NT2/D1 (cell line): Measurements from ENCODE around the gene FBXO17.
"Not testable (repeated sequence)": the region's sequence is repeated elsewhere in the genome, so short reads cannot be mapped to it uniquely, and the experiment has no call there.

Experiments used
- DNase-seq: peaks from one replicate; pipeline ENCODE4 v3.0.0-alpha.2; 2011; ENCODE audit warnings: low read depth, low spot score
- H3K27me3 ChIP-seq: 2 replicates; pipeline ENCODE4 v1.6.0; 2011; ENCODE audit warnings: mild to moderate bottlenecking; ENCODE audit not compliant: insufficient read length, insufficient read depth
- H3K36me3 ChIP-seq: 2 replicates; pipeline ENCODE4 v1.6.1; 2011; ENCODE audit warnings: mild to moderate bottlenecking, low read length, mixed read lengths; ENCODE audit not compliant: insufficient read depth, insufficient read length
- H3K4me1 ChIP-seq: 2 replicates; pipeline ENCODE4 v1.5.1; 2011; ENCODE audit not compliant: insufficient read depth, insufficient read length
- H3K4me3 ChIP-seq: 2 replicates; pipeline ENCODE4 v1.5.1; 2011; ENCODE audit warnings: low read depth; ENCODE audit not compliant: insufficient read length
- H3K9ac ChIP-seq: 2 replicates; pipeline ENCODE4 v1.6.0; 2011; ENCODE audit warnings: low read depth; ENCODE audit not compliant: insufficient read length
- H3K9me3 ChIP-seq: 2 replicates; pipeline ENCODE4 v1.5.1; 2011; ENCODE audit warnings: mild to moderate bottlenecking, low read length; ENCODE audit not compliant: insufficient read depth
- SUZ12 ChIP-seq: IDR thresholded peaks from 2 replicates; pipeline ENCODE4 v1.6.1; 2011; ENCODE audit not compliant: insufficient read length, insufficient read depth; ENCODE audit errors: extremely low read depth
- YY1 ChIP-seq: IDR thresholded peaks from 2 replicates; pipeline ENCODE4 v1.6.1; 2011; ENCODE audit not compliant: insufficient read length, insufficient read depth
- ZNF274 ChIP-seq: IDR thresholded peaks from 2 replicates; pipeline ENCODE4 v1.6.1; 2011; ENCODE audit warnings: mild to moderate bottlenecking, low read depth, low read length

FBXO17 gene

DNA sequence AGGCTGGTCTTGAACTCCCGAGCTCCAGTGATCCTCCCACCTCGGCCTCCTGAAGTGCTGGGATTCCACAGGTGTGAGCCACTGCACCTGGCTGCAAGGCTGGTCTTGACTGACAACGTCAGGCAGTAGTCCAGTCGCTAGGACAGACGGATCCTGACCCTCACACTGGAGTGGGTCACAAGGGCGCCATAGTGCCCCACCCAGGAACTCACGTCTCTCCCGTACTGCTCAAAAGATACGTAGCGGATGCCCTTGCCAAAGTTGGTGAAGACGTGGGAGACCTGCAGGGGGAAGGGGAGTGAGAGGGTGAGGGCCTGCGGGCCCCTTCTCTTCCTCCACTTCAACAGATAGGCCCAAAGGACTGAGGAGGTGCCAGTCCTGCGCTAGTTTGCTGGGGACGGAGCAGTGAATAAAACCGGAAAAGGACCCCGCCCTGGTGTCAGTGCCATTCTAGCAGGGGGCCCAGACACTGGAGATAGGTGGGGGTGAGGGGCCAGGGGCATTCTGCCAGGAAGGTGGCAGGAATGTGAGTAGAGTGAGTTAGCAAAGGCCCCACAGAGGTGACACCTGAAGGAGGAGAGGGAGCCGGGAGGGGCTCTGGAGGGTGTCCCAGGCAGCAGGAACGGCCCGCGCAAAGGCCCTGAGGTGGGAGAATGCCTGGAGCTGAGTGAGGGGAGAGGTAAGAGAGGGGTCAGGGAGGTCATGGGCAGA, 32.9 kb downstream of the FBXO17 start:
- TF ChIP-seq ZNF274 (no peak), YY1 (no peak), SUZ12 (no peak)
- no peaks in the 10 kb centered on the region; the same call in 1 of the 2 replicates for H3K9me3 ChIP-seq
- no peaks in the 10 kb centered on the region for H3K27me3 ChIP-seq
- H3K9ac ChIP-seq = no peak overlapping the region
- H3K36me3 ChIP-seq = peaks cover 39% of the 10 kb centered on the region
- no peak for DNase-seq
- no peaks in the 10 kb centered on the region for H3K4me1 ChIP-seq
- H3K4me3 ChIP-seq = no peak overlapping the region

DNA sequence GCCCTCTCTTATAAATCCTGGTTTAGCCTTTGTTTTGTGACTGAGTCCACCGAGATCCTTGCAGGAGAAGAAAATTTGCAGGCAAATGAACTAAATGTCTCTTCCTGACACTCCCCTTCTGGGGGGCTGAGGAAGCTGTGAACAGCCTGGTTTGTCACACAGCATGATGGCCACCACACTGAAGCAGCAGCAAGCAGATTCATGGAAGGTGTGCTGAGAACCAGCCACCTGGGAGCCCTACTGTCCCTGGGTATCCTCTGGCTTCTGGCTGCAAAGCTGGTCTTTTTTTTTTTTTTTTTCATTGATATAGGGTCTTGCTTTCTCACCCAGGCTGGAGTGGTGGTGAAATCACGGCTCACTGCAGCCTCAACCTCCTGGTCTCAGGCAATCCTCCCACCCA, 33.6 kb downstream of the FBXO17 start:
- H3K9ac ChIP-seq = no peak overlapping the region
- no peak for TF ChIP-seq YY1
- TF ChIP-seq ZNF274 = no peak
- no peak for TF ChIP-seq SUZ12
- no peak overlapping the region for H3K4me3 ChIP-seq
- H3K27me3 ChIP-seq = no peaks in the 10 kb centered on the region
- H3K4me1 ChIP-seq = no peaks in the 10 kb centered on the region
- peaks cover 34% of the 10 kb centered on the region for H3K36me3 ChIP-seq
- no peak for DNase-seq
- no peaks in the 10 kb centered on the region; the same call in 1 of the 2 replicates for H3K9me3 ChIP-seq

- H3K4me3 ChIP-seq, H3K9ac ChIP-seq, DNase-seq, H3K4me1 ChIP-seq, H3K9me3 ChIP-seq, H3K27me3 ChIP-seq: not testable (repeated sequence)
- H3K36me3 ChIP-seq = peaks cover 29% of the 10 kb centered on the region
Observed at GRCh38 chr19:38941466-38941865, 34.1 kb downstream of the FBXO17 start.

GRCh38 chr19:38939957-38940356, 35.6 kb downstream of the FBXO17 start:
- Histone ChIP-seq H3K4me1 (no peaks in the 10 kb centered on the region), H3K36me3 (peaks cover 17% of the 10 kb centered on the region), H3K4me3 (no peak overlapping the region), H3K9me3 (peaks cover 8% of the 10 kb centered on the region), H3K27me3 (no peaks in the 10 kb centered on the region), H3K9ac (no peak overlapping the region)
- no peak for TF ChIP-seq ZNF274
- TF ChIP-seq SUZ12 = no peak
- no peak for TF ChIP-seq YY1
- no peak for DNase-seq

- no peak for TF ChIP-seq ZNF274
- TF ChIP-seq SUZ12 = no peak
- no peak for TF ChIP-seq YY1
- peaks cover 38% of the 10 kb centered on the region for H3K36me3 ChIP-seq
- H3K27me3 ChIP-seq = no peaks in the 10 kb centered on the region
- H3K4me1 ChIP-seq = peaks cover 4% of the 10 kb centered on the region
- no peak for DNase-seq
- no peak overlapping the region for H3K4me3 ChIP-seq
- no peak overlapping the region for H3K9ac ChIP-seq
- H3K9me3 ChIP-seq = peaks cover 24% of the 10 kb centered on the region
Observed at GRCh38 chr19:38933544-38933943, 42.0 kb downstream of the FBXO17 start.

DNA sequence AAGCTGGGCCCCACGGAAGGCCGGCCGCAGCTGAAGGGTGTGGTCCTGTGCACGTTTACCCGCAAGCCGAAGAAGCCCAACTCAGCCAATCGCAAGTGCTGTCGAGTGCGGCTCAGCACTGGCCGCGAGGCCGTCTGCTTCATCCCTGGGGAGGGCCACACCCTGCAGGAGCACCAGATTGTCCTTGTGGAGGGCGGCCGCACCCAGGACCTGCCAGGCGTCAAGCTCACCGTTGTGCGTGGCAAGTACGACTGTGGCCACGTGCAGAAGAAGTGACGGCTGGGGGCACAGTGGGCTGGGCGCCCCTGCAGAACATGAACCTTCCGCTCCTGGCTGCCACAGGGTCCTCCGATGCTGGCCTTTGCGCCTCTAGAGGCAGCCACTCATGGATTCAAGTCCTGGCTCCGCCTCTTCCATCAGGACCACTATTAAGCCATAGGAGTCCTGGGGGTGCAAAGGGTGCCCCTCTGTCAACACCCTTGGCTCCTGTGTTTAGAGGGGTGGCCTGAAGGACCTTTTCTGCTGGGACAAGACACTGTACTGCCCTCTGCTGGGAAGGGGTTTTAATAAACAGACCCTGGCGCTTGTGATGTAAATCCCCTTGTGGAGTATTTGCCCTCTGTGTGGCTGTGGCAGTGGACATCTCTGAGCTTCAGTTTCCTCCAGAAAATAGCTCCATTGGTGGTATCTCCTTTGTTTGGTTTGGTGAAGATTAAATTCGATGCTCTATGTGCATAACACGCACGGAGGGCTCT, 42.9 kb downstream of the FBXO17 start:
- Histone ChIP-seq H3K36me3 (peaks cover 40% of the 10 kb centered on the region), H3K4me3 (no peak overlapping the region), H3K9me3 (peaks cover 24% of the 10 kb centered on the region), H3K4me1 (peaks cover 4% of the 10 kb centered on the region), H3K27me3 (no peaks in the 10 kb centered on the region), H3K9ac (no peak overlapping the region)
- TF ChIP-seq ZNF274 (no peak), YY1 (no peak)
- peak; percentile 20 for DNase-seq

DNA sequence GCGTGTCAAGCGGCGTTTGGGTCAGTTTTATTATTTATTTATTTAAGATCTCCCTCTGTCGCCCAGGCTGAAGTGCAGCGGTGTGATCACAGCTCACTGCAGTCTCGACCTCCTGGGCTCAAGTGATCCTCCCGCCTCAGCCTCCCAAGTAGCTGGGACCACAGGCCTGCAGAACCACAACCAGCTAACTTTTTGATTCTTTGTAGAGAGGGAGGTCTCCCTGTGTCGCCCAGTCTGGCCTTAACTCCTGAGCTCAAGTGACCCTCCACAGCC, 44.1 kb downstream of the FBXO17 start:
- TF ChIP-seq YY1 (no peak), ZNF274 (no peak), SUZ12 (no peak)
- Histone ChIP-seq H3K4me3 (peak overlapping the region; percentile 94), H3K36me3 (peaks cover 44% of the 10 kb centered on the region), H3K9me3 (peaks cover 24% of the 10 kb centered on the region), H3K4me1 (peaks cover 4% of the 10 kb centered on the region), H3K9ac (peak overlapping the region; percentile 79), H3K27me3 (no peaks in the 10 kb centered on the region)
- no peak for DNase-seq
